A549 (cell line): ENCODE measurements around the gene SRRM4. TPM values are rescaled to one million over a fixed set of nuclear protein-coding genes. Genes with fewer than 3 reads are reported as not detected.

Source experiments
- ATAC-seq, 2 experiments: fragments of 200-7000 bp in 1 of 2; fragments of >200 bp in 1 of 2; cut with Nextera tagmentation in 1 of 2; cut with Tn5 transposase in 1 of 2; 3 replicates each; pipeline versions ENCODE4 v1.8.0 to v1.9.1; 2018 to 2020; ENCODE audit warnings: mild to moderate bottlenecking in 1 of 2, moderate library complexity in 1 of 2
- CTCF ChIA-PET: fragments of 300-600 bp; sonication (Branson Sonifier 250); formaldehyde crosslinking; extraction: SDS; loops from one replicate; lab custom pipeline; 2021; ENCODE audit warnings: antibody characterized with exemption, inconsistent platforms; lab: Yijun Ruan, JAX
- POLR2A ChIA-PET: fragments of 350-600 bp; formaldehyde crosslinking; extraction: SDS; loops from one replicate; lab custom pipeline; 2021; ENCODE audit warnings: antibody characterized with exemption, inconsistent platforms; lab: Yijun Ruan, JAX
- DNase-seq, 2 experiments: peaks; one replicate each; pipeline versions ENCODE4 v3.0.0 to v3.0.0-alpha.2; 2011 to 2016; ENCODE audit warnings: low read depth in 1 of 2, low spot score in 1 of 2
- FAIRE-seq: peaks from 2 replicates; lab custom pipeline; 2011; peaks lifted over from hg19 to GRCh38; lab: Jason Lieb, UNC
- H3K27ac ChIP-seq, 2 experiments: fragments of >200 bp; sonication (Bioruptor Twin); formaldehyde crosslinking; 3 replicates each; pipeline ENCODE4 v1.5.1; 2016 to 2017
- H3K4me1 ChIP-seq: fragments of >200 bp; sonication (Bioruptor Twin); formaldehyde crosslinking; 3 replicates; pipeline ENCODE4 v1.6.1; 2016
- H3K4me2 ChIP-seq: fragments of >200 bp; sonication (Bioruptor Twin); formaldehyde crosslinking; 3 replicates; pipeline ENCODE4 v1.6.1; 2016
- H3K4me3 ChIP-seq: fragments of >200 bp; sonication (Bioruptor Twin); formaldehyde crosslinking; 3 replicates; pipeline ENCODE4 v1.5.1; 2016
- H3K9me3 ChIP-seq: fragments of >200 bp; sonication (Bioruptor Twin); formaldehyde crosslinking; 3 replicates; pipeline ENCODE4 v1.6.1; 2016
- BHLHE40 ChIP-seq: IDR thresholded peaks from 2 replicates; pipeline ENCODE4 v1.6.1; 2012; ENCODE audit warnings: low read depth, low read length, inconsistent platforms
- CBX8 ChIP-seq: fragments of 200-600 bp; sonication (generic); IDR thresholded peaks from 2 replicates; pipeline ENCODE4 v1.6.1; 2016
- CEBPB ChIP-seq, 2 experiments: fragments of >200 bp in 1 of 2; sonication (Bioruptor Twin) in 1 of 2; formaldehyde crosslinking in 1 of 2; IDR thresholded peaks; 2 replicates each; pipeline ENCODE4 v1.6.1; 2012 to 2016
- CHD2 ChIP-seq: fragments of 150-350 bp; IDR thresholded peaks from 2 replicates; pipeline ENCODE4 v1.6.1; 2014; ENCODE audit warnings: low read length; ENCODE audit not compliant: partially characterized antibody
- EP300 ChIP-seq, 2 experiments: fragments of >200 bp; sonication (Bioruptor Twin); formaldehyde crosslinking; IDR thresholded peaks; 2 replicates in 1 of 2; 3 replicates in 1 of 2; pipeline ENCODE4 v1.6.1; 2016 to 2017
- ESRRA ChIP-seq: fragments of 150-350 bp; IDR thresholded peaks from 2 replicates; pipeline ENCODE4 v1.6.1; 2014; ENCODE audit warnings: mild to moderate bottlenecking, low read length, borderline replicate concordance
- HDAC2 ChIP-seq: fragments of 200-600 bp; sonication (generic); IDR thresholded peaks from 2 replicates; pipeline ENCODE4 v1.6.1; 2016
- HOXB5 ChIP-seq: fragments of 250-450 bp; sonication (Bioruptor Pico); IDR thresholded peaks from 2 replicates; pipeline ENCODE4 v1.5.0; 2020; ENCODE audit warnings: mild to moderate bottlenecking, moderate library complexity
- KDM5A ChIP-seq: fragments of 200-600 bp; sonication (generic); IDR thresholded peaks from 2 replicates; pipeline ENCODE4 v1.6.1; 2016; ENCODE audit warnings: antibody characterized with exemption, mild to moderate bottlenecking
- MAFK ChIP-seq: fragments of 450-650 bp; IDR thresholded peaks from 2 replicates; pipeline ENCODE4 v1.6.1; 2014; ENCODE audit not compliant: partially characterized antibody
- NPAS2 ChIP-seq: fragments of 250-450 bp; sonication (Bioruptor Pico); IDR thresholded peaks from 2 replicates; pipeline ENCODE4 v1.8.0; 2022; ENCODE audit warnings: mild to moderate bottlenecking, moderate library complexity, borderline replicate concordance
- NR3C1 ChIP-seq: fragments of >200 bp; sonication (Bioruptor Twin); formaldehyde crosslinking; IDR thresholded peaks from 3 replicates; pipeline ENCODE4 v1.6.1; 2017
- PHF8 ChIP-seq: fragments of 200-600 bp; sonication (generic); IDR thresholded peaks from 2 replicates; pipeline ENCODE4 v1.6.1; 2016; ENCODE audit warnings: low read depth, mild to moderate bottlenecking, antibody characterized with exemption, moderate library complexity, borderline replicate concordance
- POLR2AphosphoS2 ChIP-seq: conservative IDR thresholded peaks from 2 replicates; pipeline ENCODE4 v1.6.1; 2012; ENCODE audit warnings: low read length, improper control_type of control experiment, inconsistent platforms
- RAD21 ChIP-seq, 2 experiments: fragments of >200 bp in 1 of 2; sonication (Bioruptor Twin) in 1 of 2; formaldehyde crosslinking in 1 of 2; IDR thresholded peaks in 1 of 2; conservative IDR thresholded peaks in 1 of 2; 2 replicates in 1 of 2; 3 replicates in 1 of 2; pipeline ENCODE4 v1.6.1; 2012 to 2018; ENCODE audit warnings: inconsistent platforms in 1 of 2
- RNF2 ChIP-seq: fragments of 200-600 bp; sonication (generic); IDR thresholded peaks from 2 replicates; pipeline ENCODE4 v1.6.1; 2016; ENCODE audit warnings: low read depth, mild to moderate bottlenecking, antibody characterized with exemption, moderate library complexity, borderline replicate concordance
- SREBF2 ChIP-seq: fragments of 450-650 bp; IDR thresholded peaks from 2 replicates; pipeline ENCODE4 v1.6.1; 2014; ENCODE audit warnings: mild to moderate bottlenecking, moderate library complexity
- WGBS: methylation state at CpG from one replicate; pipeline ENCODE4 v1.1.6; 2017; ENCODE audit errors: missing lambda C conversion rate; 5-methylcytosine and 5-hydroxymethylcytosine counted together
- polyA plus RNA-seq, 4 experiments: library from polyadenylated mRNA; depleted of rRNA in 3 of 4; stranded (reverse); fragments of >200 nt; fragmentation: RNase III in 1 of 4; extraction: RNeasy Plus Mini Kit Qiagen cat#74134 plus additional on column Dnase treatment in 1 of 4; gene quantifications; 2 replicates in 3 of 4; 3 replicates in 1 of 4; pipeline ENCODE4 v1.2.3, GENCODE V29; 2011 to 2017
- TF ChIP-seq, protein P1 (sequence below): fragments of 250-450 bp; sonication (Bioruptor Pico); IDR thresholded peaks from 2 replicates; pipeline ENCODE4 v1.5.0; 2021; ENCODE audit warnings: mild to moderate bottlenecking, moderate library complexity, borderline replicate concordance
- TF ChIP-seq, protein P2 (sequence below): fragments of >200 bp; sonication (Bioruptor Twin); formaldehyde crosslinking; IDR thresholded peaks from 3 replicates; pipeline ENCODE4 v1.5.1; 2016
- TF ChIP-seq, protein P3 (sequence below): IDR thresholded peaks from 2 replicates; pipeline ENCODE4 v1.6.1; 2012
- TF ChIP-seq, protein P4 (sequence below): fragments of >200 bp; sonication (Bioruptor Twin); formaldehyde crosslinking; IDR thresholded peaks from 2 replicates; pipeline ENCODE4 v1.6.1; 2016
- TF ChIP-seq, protein P5 (sequence below): fragments of 250-450 bp; sonication (Bioruptor Pico); IDR thresholded peaks from 2 replicates; pipeline ENCODE4 v1.5.0; 2020; ENCODE audit warnings: low read depth, mild to moderate bottlenecking, moderate library complexity

SRRM4 gene
- polyA plus RNA-seq, 2 of the 4 experiments (the other 2 are of a cell fraction), result not detected

DNA sequence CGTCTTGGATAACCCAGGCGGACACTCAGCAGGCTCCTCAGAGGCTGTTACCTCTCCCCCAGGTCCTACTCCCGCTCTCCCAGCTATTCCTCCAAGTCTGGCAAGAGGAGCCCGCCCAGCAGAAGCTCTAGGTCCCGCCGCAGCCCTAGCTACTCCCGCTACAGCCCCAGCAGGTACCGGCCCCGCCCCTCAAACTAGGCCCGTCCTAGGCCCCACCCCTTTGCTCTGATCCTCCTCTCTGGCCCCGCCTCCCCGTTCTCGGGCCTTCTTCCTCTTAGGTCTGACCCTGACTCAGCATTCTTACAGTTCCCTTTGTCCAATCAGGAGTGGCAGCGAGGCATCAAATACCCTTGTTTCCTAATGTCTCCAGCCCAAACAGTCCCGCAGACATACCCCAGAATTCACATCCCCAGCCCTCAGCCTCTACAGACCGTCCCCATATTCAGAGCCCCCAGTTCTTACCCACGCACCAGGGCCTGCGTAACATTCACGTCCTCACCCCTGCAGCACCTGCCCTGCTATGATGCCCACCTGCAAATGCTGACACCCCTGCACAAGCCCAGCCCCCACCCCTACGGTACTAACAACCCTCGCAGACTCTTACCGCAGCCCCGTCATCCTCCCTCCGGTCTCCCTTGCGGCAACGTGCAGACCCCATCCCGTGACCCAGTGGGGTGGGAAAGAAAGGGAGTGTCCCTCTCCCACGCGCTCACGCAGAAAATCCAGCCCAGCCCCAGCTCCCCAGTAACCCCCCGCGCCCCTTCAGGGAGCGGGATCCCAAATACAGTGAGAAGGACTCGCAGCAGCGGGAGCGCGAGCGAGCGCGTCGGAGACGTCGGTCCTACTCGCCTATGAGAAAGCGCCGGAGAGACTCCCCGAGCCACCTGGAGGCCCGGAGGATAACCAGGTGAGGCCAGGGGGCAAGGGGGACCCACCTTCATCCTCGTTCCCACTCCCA is 172.4 kb downstream of the SRRM4 start:
- no peak for FAIRE-seq
- 79% methylated on average over 45 of the region's 49 CpGs for WGBS

DNA sequence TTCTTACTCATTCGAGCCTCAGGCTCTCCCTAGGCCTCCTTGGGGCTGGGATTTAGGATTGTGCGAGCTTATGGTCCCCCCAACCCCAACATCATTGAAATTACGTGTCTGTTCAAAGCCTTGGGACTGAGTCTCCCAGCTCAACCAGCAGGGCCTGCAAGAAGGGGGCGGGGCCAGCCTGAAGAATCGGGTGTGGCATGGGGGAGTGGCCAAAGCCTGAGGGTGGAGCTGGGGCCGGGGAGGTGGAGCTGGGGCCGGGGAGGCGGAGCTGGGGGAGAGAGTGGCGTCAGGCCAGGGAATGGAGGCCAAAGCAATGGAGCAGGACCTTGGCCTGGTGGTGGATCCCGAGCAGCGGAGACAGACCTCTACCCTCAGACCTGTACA is 173.1 kb downstream of the SRRM4 start:
- ChIA-PET POLR2A (no interaction called here), CTCF (no interaction called here)
- Histone ChIP-seq H3K4me1 (no peaks in the 10 kb centered on the region), H3K9me3 (0 out of 3 replicates have a peak, but pooled peaks cover 5% of the 10 kb centered on the region), H3K4me2 (no peak overlapping the region), H3K4me3 (no peak overlapping the region), H3K27ac (no peak overlapping the region)
- TF ChIP-seq, protein P1, sequence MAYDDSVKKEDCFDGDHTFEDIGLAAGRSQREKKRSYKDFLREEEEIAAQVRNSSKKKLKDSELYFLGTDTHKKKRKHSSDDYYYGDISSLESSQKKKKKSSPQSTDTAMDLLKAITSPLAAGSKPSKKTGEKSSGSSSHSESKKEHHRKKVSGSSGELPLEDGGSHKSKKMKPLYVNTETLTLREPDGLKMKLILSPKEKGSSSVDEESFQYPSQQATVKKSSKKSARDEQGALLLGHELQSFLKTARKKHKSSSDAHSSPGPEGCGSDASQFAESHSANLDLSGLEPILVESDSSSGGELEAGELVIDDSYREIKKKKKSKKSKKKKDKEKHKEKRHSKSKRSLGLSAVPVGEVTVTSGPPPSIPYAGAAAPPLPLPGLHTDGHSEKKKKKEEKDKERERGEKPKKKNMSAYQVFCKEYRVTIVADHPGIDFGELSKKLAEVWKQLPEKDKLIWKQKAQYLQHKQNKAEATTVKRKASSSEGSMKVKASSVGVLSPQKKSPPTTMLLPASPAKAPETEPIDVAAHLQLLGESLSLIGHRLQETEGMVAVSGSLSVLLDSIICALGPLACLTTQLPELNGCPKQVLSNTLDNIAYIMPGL, result no peak
- no peak for TF ChIP-seq RAD21 (conservative IDR thresholded peaks at IDR 0.05 in 1 of 2, IDR thresholded peaks at IDR 0.05 in 1 of 2)
- no peak for TF ChIP-seq BHLHE40
- TF ChIP-seq, protein P2, sequence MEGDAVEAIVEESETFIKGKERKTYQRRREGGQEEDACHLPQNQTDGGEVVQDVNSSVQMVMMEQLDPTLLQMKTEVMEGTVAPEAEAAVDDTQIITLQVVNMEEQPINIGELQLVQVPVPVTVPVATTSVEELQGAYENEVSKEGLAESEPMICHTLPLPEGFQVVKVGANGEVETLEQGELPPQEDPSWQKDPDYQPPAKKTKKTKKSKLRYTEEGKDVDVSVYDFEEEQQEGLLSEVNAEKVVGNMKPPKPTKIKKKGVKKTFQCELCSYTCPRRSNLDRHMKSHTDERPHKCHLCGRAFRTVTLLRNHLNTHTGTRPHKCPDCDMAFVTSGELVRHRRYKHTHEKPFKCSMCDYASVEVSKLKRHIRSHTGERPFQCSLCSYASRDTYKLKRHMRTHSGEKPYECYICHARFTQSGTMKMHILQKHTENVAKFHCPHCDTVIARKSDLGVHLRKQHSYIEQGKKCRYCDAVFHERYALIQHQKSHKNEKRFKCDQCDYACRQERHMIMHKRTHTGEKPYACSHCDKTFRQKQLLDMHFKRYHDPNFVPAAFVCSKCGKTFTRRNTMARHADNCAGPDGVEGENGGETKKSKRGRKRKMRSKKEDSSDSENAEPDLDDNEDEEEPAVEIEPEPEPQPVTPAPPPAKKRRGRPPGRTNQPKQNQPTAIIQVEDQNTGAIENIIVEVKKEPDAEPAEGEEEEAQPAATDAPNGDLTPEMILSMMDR, result no peak
- TF ChIP-seq RNF2, result no peak
- TF ChIP-seq, protein P3, sequence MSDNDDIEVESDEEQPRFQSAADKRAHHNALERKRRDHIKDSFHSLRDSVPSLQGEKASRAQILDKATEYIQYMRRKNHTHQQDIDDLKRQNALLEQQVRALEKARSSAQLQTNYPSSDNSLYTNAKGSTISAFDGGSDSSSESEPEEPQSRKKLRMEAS, result no peak
- TF ChIP-seq, protein P4, sequence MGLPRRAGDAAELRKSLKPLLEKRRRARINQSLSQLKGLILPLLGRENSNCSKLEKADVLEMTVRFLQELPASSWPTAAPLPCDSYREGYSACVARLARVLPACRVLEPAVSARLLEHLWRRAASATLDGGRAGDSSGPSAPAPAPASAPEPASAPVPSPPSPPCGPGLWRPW, result no peak
- ATAC-seq (peak in 1 of 2 experiments; percentile 69; a peak in 3 of 6 replicates), FAIRE-seq (no peak), DNase-seq (peak in 1 of 2 experiments; percentile 39)
- WGBS, result 70% methylated on average over 6 of the region's 11 CpGs

More for the DNA sequence above, 172.4 kb downstream of the SRRM4 start:
- no peak overlapping the region for H3K4me3 ChIP-seq
- POLR2A ChIA-PET, result no interaction called here
- ATAC-seq (peak; percentile 28 to 76; a peak in 3 of 6 replicates), DNase-seq (peak in 1 of 2 experiments; percentile 47)
- H3K9me3 ChIP-seq, result 0 out of 3 replicates have a peak, but pooled peaks cover 5% of the 10 kb centered on the region
- TF ChIP-seq MAFK (peak; percentile 77), RNF2 (no peak)
- H3K4me1 ChIP-seq, result no peaks in the 10 kb centered on the region
- CTCF ChIA-PET, result interaction anchor here (1.4 kb wide), 1 partner anchor 140 kb away, joined by 3 read pairs; no protein-coding TSS in a partner anchor
- no peak overlapping the region for H3K4me2 ChIP-seq
- H3K27ac ChIP-seq, result no peak overlapping the region

DNA sequence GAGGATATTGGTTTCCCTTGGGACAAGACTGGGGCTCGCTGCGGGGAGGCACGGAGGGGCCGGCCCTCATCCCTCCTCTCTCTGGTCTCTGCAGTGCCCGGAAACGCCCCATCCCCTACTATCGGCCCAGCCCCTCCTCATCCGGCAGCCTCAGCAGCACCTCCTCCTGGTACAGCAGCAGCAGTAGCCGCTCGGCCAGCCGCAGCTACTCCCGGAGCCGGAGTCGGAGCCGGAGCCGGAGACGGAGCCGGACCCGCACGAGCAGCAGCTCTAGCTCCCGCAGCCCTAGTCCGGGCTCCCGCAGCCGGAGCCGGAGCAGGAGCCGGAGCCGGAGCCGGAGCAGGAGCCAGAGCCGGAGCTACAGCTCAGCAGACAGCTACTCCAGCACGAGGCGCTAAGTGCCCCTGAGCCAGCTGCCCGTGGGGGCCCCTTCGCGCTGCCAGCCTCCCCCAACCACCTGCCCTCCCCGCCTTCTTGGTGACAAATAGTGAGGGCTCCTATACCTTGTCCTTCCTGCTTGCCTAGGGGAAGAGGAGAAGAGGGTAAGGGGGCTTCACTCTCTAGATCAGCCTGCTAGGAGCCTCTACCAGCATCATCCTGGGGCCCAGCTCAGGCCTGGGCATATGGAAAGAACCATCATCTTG is 175.2 kb downstream of the SRRM4 start:
- H3K4me1 ChIP-seq, result no peaks in the 10 kb centered on the region
- WGBS, result 67% methylated on average over 24 of the region's 35 CpGs
- FAIRE-seq, result no peak
- 0 out of 3 replicates have a peak, but pooled peaks cover 4% of the 10 kb centered on the region for H3K9me3 ChIP-seq
- ChIA-PET CTCF (interaction anchor here (1.1 to 1.7 kb wide), 3 partner anchors 10 to 41 kb away, joined by 3 read pairs; no protein-coding TSS in a partner anchor), POLR2A (no interaction called here)
- peak in 1 of 2 experiments; percentile 11 for DNase-seq
- peak in 1 of 2 experiments; percentile 43; a peak in 2 of 6 replicates for ATAC-seq
- no peak overlapping the region for H3K27ac ChIP-seq
- H3K4me2 ChIP-seq, result no peak overlapping the region
- no peak for TF ChIP-seq POLR2AphosphoS2
- TF ChIP-seq CBX8, result no peak
- TF ChIP-seq, protein P5, sequence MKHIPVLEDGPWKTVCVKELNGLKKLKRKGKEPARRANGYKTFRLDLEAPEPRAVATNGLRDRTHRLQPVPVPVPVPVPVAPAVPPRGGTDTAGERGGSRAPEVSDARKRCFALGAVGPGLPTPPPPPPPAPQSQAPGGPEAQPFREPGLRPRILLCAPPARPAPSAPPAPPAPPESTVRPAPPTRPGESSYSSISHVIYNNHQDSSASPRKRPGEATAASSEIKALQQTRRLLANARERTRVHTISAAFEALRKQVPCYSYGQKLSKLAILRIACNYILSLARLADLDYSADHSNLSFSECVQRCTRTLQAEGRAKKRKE (CRISPR knock-in tag), result no peak
- no peak for TF ChIP-seq NPAS2
- no peak for TF ChIP-seq KDM5A
- TF ChIP-seq CHD2, result no peak
- no peak for TF ChIP-seq EP300 (IDR thresholded peaks at IDR 0.05)
- TF ChIP-seq PHF8, result no peak
- TF ChIP-seq ESRRA, result no peak
- TF ChIP-seq RAD21 (conservative IDR thresholded peaks at IDR 0.05 in 1 of 2, IDR thresholded peaks at IDR 0.05 in 1 of 2), result no peak
- TF ChIP-seq HDAC2, result no peak
- TF ChIP-seq NR3C1, result no peak
- no peak for TF ChIP-seq HOXB5 (CRISPR knock-in tag)
- no peak for TF ChIP-seq CEBPB (IDR thresholded peaks at IDR 0.05)
- no peak for TF ChIP-seq SREBF2
- no peak overlapping the region for H3K4me3 ChIP-seq
